HepG2 (cell line): Measurements from ENCODE around the gene GNL3. TPM values are rescaled to one million over a fixed set of nuclear protein-coding genes. Genes with fewer than 3 reads are reported as not detected.

Source experiments
- ARNT2 ChIP-seq: sonication (generic); formaldehyde crosslinking; IDR thresholded peaks from 2 replicates; pipeline ENCODE4 v1.8.0; 2022; ENCODE audit warnings: mild to moderate bottlenecking, low read depth, missing genetic modification reagents, moderate library complexity
- ASH2L ChIP-seq: fragments of 300-600, 200-600 bp; sonication (generic); IDR thresholded peaks from 2 replicates; pipeline ENCODE4 v1.7.0; 2017; ENCODE audit warnings: low read depth, mild to moderate bottlenecking, moderate library complexity, mixed read lengths, low read length; ENCODE audit not compliant: insufficient read length
- BHLHE40 ChIP-seq: IDR thresholded peaks from 2 replicates; pipeline ENCODE4 v1.6.1; 2011; ENCODE audit warnings: low read length, improper control_type of control experiment
- GATAD1 ChIP-seq: IDR thresholded peaks from 2 replicates; pipeline ENCODE4 v1.6.1; 2016; ENCODE audit warnings: missing genetic modification reagents, missing compliant biosample characterization
- HMG20B ChIP-seq: conservative IDR thresholded peaks from 2 replicates; pipeline ENCODE4 v1.6.1; 2016; ENCODE audit warnings: missing genetic modification reagents, missing compliant biosample characterization
- HNF4G ChIP-seq, 2 experiments: sonication (generic) in 1 of 2; formaldehyde crosslinking in 1 of 2; IDR thresholded peaks; 2 replicates each; pipeline versions ENCODE4 v1.4.0 to v1.6.1; 2011 to 2020; ENCODE audit warnings: borderline replicate concordance in 2 of 2, low read depth in 2 of 2, mild to moderate bottlenecking in 2 of 2, low read length in 1 of 2, missing genetic modification reagents in 1 of 2, moderate library complexity in 1 of 2
- MIXL1 ChIP-seq: IDR thresholded peaks from 2 replicates; pipeline ENCODE4 v1.6.1; 2016
- MTA3 ChIP-seq: sonication (generic); formaldehyde crosslinking; IDR thresholded peaks from 2 replicates; pipeline ENCODE4 v1.4.0; 2020; ENCODE audit warnings: missing genetic modification reagents
- NR2C2 ChIP-seq: sonication (generic); formaldehyde crosslinking; IDR thresholded peaks from 2 replicates; pipeline ENCODE4 v1.4.0; 2020; ENCODE audit warnings: missing genetic modification reagents, mild to moderate bottlenecking, moderate library complexity, borderline replicate concordance
- NR2F6 ChIP-seq, 2 experiments: IDR thresholded peaks; 2 replicates each; pipeline ENCODE4 v1.6.1; 2016; ENCODE audit warnings: antibody characterized with exemption in 1 of 2, mild to moderate bottlenecking in 1 of 2
- PCBP1 ChIP-seq: fragments of 200-400 bp; formaldehyde crosslinking; IDR thresholded peaks from 2 replicates; pipeline ENCODE4 v1.6.1; 2017; ENCODE audit warnings: mild to moderate bottlenecking, low read depth, low read length, borderline replicate concordance
- PHF5A ChIP-seq: IDR thresholded peaks from one replicate; pipeline ENCODE4 v1.6.1; 2018; ENCODE audit warnings: low read depth, missing genetic modification reagents; ENCODE audit not compliant: unreplicated experiment
- RXRB ChIP-seq: IDR thresholded peaks from 2 replicates; pipeline ENCODE4 v1.6.1; 2016; ENCODE audit warnings: borderline replicate concordance, missing genetic modification reagents, missing compliant biosample characterization
- SIN3A ChIP-seq: IDR thresholded peaks from 2 replicates; pipeline ENCODE4 v1.6.1; 2011; ENCODE audit warnings: low read depth, mild to moderate bottlenecking, control low read depth, low read length, borderline replicate concordance
- SOX13 ChIP-seq, 3 experiments: fragments of 450-650 bp in 1 of 3; sonication (generic) in 1 of 3; formaldehyde crosslinking in 1 of 3; IDR thresholded peaks in 2 of 3; conservative IDR thresholded peaks in 1 of 3; 2 replicates each; pipeline versions ENCODE4 v1.5.0 to v1.6.1; 2016 to 2020; ENCODE audit warnings: antibody characterized with exemption in 1 of 3, mild to moderate bottlenecking in 1 of 3, missing compliant biosample characterization in 1 of 3, missing genetic modification reagents in 1 of 3, moderate library complexity in 1 of 3
- STAG1 ChIP-seq: sonication (generic); formaldehyde crosslinking; IDR thresholded peaks from 2 replicates; pipeline ENCODE4 v1.4.0; 2020; ENCODE audit warnings: missing genetic modification reagents
- TGIF2 ChIP-seq: IDR thresholded peaks from 2 replicates; pipeline ENCODE4 v1.6.1; 2016; ENCODE audit warnings: control low read depth, missing compliant biosample characterization
- THYN1 ChIP-seq: sonication (generic); formaldehyde crosslinking; IDR thresholded peaks from 2 replicates; pipeline ENCODE4 v1.8.1; 2023; ENCODE audit warnings: low read depth, mild to moderate bottlenecking, moderate library complexity, missing genetic modification reagents, borderline replicate concordance
- YEATS4 ChIP-seq: sonication (generic); formaldehyde crosslinking; IDR thresholded peaks from 2 replicates; pipeline ENCODE4 v1.4.0; 2020; ENCODE audit warnings: missing genetic modification reagents, borderline replicate concordance
- ZFP62 ChIP-seq: sonication (generic); formaldehyde crosslinking; IDR thresholded peaks from 2 replicates; pipeline ENCODE4 v1.4.0; 2020; ENCODE audit warnings: missing genetic modification reagents
- ZKSCAN5 ChIP-seq: sonication (generic); formaldehyde crosslinking; IDR thresholded peaks from 2 replicates; pipeline ENCODE4 v1.5.1; 2020; ENCODE audit warnings: mild to moderate bottlenecking, missing genetic modification reagents
- ZKSCAN8 ChIP-seq: IDR thresholded peaks from 2 replicates; pipeline ENCODE4 v1.6.1; 2016; ENCODE audit warnings: borderline replicate concordance, missing genetic modification reagents, missing compliant biosample characterization
- ZMAT3 ChIP-seq: sonication (generic); formaldehyde crosslinking; conservative IDR thresholded peaks from 2 replicates; pipeline ENCODE4 v1.7.0; 2021; ENCODE audit warnings: missing genetic modification reagents
- ZNF17 ChIP-seq: sonication (generic); formaldehyde crosslinking; IDR thresholded peaks from 2 replicates; pipeline ENCODE4 v1.5.0; 2020; ENCODE audit warnings: mild to moderate bottlenecking, missing genetic modification reagents
- ZNF614 ChIP-seq: IDR thresholded peaks from 2 replicates; pipeline ENCODE4 v1.6.1; 2018; ENCODE audit warnings: missing biosample characterization, missing genetic modification reagents, inconsistent platforms, borderline replicate concordance
- polyA plus RNA-seq, 8 experiments: library from polyadenylated mRNA; depleted of rRNA in 3 of 8; stranded (reverse) in 7 of 8; unstranded in 1 of 8; fragments of >200 nt; fragmentation: Illumina TruSeq in 4 of 8; extraction: Trizol in 4 of 8; gene quantifications; 2 replicates each; pipeline versions ENCODE4 v1.2.1 to v1.2.3, GENCODE V29; 2011 to 2016; ENCODE audit warnings: low read depth in 4 of 8, missing spikeins in 1 of 8, mixed read lengths in 1 of 8; ENCODE audit not compliant: insufficient read depth in 1 of 8
- total RNA-seq, 5 experiments: library from RNA; depleted of rRNA; stranded (reverse); fragments of >200 nt; fragmentation: Illumina TruSeq; extraction: Trizol; gene quantifications; 2 replicates each; pipeline ENCODE4 v1.2.3, GENCODE V29; 2016; ENCODE audit warnings: low read depth in 1 of 5
- TF ChIP-seq, protein P1 (sequence below): sonication (generic); formaldehyde crosslinking; IDR thresholded peaks from 2 replicates; pipeline ENCODE4 v1.4.0; 2020; ENCODE audit warnings: mild to moderate bottlenecking, missing genetic modification reagents
- TF ChIP-seq, protein P2 (sequence below): sonication (generic); formaldehyde crosslinking; IDR thresholded peaks from 2 replicates; pipeline ENCODE4 v1.4.0; 2020; ENCODE audit warnings: missing genetic modification reagents

GNL3 gene
- total and polyA plus RNA-seq, 2 of the 13 experiments (the other 11 are each of a cell fraction or from before 2014, with no cell fraction given) = 129 to 257 TPM

DNA sequence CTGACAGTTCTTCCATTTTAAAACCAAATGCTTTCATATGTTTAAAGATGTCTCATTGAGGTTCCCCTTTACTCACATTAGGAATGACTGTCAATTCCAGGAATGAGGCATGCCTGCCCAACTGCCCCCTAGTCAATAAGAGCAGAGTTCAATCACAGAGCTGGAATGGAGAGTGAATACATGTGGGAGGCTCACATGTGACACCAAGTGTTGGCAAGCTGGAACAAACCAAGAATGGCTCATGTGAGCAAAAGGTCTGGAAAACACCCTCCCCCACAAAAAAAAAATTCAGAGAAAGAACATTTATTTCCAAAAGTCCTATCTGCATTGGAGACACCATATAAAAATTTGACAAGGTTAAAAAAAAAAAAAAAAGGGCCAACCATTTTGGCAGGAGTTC lies 3.8 kb upstream of the GNL3 start (continued):
- TF ChIP-seq SIN3A (0 out of 2 replicates have a peak, but pooled peaks have one; percentile 42), BHLHE40 (peak; percentile 38; the same call in 1 of the 2 replicates), GATAD1 (CRISPR knock-in tag) (peak; percentile 47; the same call in 1 of the 2 replicates), PCBP1 (no peak), ZNF614 (CRISPR knock-in tag) (0 out of 2 replicates have a peak, but pooled peaks have one; percentile 50), TGIF2 (CRISPR knock-in tag) (peak; percentile 61; the same call in 1 of the 2 replicates), ARNT2 (CRISPR knock-in tag) (no peak), ASH2L (peak; percentile 25), ZMAT3 (0 out of 2 replicates have a peak, but pooled peaks have one; percentile 59), THYN1 (no peak), PHF5A (CRISPR knock-in tag) (peak; percentile 41), ZKSCAN8 (peak; percentile 72; the same call in 1 of the 2 replicates), STAG1 (CRISPR knock-in tag) (peak; percentile 64), NR2C2 (CRISPR knock-in tag) (0 out of 2 replicates have a peak, but pooled peaks have one; percentile 19), ZFP62 (CRISPR knock-in tag) (no peak), ZKSCAN5 (CRISPR knock-in tag) (no peak), ZNF17 (CRISPR knock-in tag) (no peak), MIXL1 (CRISPR knock-in tag) (peak; percentile 92), NR2F6 (IDR thresholded peaks at IDR 0.05) (no peak), NR2F6 (CRISPR knock-in tag; IDR thresholded peaks at IDR 0.05) (peak; percentile 55; the same call in 1 of the 2 replicates), HMG20B (0 out of 2 replicates have a peak, but pooled peaks have one; percentile 29), RXRB (CRISPR knock-in tag) (peak; percentile 80), SOX13 (IDR thresholded peaks at IDR 0.05) (no peak), SOX13 (CRISPR knock-in tag; conservative IDR thresholded peaks at IDR 0.05 in 1 of 2, IDR thresholded peaks at IDR 0.05 in 1 of 2) (peak in 1 of 2 experiments; percentile 63; a peak in 2 of 4 replicates), MTA3 (CRISPR knock-in tag) (no peak), YEATS4 (CRISPR knock-in tag) (0 out of 2 replicates have a peak, but pooled peaks have one; percentile 39), HNF4G (IDR thresholded peaks at IDR 0.05; ENCODE audit: borderline replicate concordance, low read depth, low read length) (peak; percentile 64; the same call in 1 of the 2 replicates), HNF4G (CRISPR knock-in tag; IDR thresholded peaks at IDR 0.05; ENCODE audit: borderline replicate concordance, low read depth) (no peak)
- TF ChIP-seq, protein P1, sequence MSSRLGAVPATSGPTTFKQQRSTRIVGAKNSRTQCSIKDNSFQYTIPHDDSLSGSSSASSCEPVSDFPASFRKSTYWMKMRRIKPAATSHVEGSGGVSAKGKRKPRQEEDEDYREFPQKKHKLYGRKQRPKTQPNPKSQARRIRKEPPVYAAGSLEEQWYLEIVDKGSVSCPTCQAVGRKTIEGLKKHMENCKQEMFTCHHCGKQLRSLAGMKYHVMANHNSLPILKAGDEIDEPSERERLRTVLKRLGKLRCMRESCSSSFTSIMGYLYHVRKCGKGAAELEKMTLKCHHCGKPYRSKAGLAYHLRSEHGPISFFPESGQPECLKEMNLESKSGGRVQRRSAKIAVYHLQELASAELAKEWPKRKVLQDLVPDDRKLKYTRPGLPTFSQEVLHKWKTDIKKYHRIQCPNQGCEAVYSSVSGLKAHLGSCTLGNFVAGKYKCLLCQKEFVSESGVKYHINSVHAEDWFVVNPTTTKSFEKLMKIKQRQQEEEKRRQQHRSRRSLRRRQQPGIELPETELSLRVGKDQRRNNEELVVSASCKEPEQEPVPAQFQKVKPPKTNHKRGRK (CRISPR knock-in tag) = no peak
- TF ChIP-seq, protein P2, sequence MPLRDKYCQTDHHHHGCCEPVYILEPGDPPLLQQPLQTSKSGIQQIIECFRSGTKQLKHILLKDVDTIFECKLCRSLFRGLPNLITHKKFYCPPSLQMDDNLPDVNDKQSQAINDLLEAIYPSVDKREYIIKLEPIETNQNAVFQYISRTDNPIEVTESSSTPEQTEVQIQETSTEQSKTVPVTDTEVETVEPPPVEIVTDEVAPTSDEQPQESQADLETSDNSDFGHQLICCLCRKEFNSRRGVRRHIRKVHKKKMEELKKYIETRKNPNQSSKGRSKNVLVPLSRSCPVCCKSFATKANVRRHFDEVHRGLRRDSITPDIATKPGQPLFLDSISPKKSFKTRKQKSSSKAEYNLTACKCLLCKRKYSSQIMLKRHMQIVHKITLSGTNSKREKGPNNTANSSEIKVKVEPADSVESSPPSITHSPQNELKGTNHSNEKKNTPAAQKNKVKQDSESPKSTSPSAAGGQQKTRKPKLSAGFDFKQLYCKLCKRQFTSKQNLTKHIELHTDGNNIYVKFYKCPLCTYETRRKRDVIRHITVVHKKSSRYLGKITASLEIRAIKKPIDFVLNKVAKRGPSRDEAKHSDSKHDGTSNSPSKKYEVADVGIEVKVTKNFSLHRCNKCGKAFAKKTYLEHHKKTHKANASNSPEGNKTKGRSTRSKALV = 0 out of 2 replicates have a peak, but pooled peaks have one; percentile 48
